Measurements from ENCODE around the gene HACD2.

HACD2 gene

GRCh38 chr3:123446610-123447109, 138.2 kb downstream of the HACD2 start:
- no peaks in the 10 kb centered on the region for H3K36me3 ChIP-seq (ENCODE audit: control insufficient read depth, insufficient read depth, low read length)
- no peak overlapping the region for H3K27ac ChIP-seq (ENCODE audit: low read depth, low read length)
- H3K4me3 ChIP-seq (ENCODE audit: low read depth, low read length) = no peak overlapping the region
- H3K4me1 ChIP-seq (ENCODE audit: control insufficient read depth, insufficient read depth, low read length) = 0 out of 2 replicates have a peak, but pooled peaks cover 3% of the 10 kb centered on the region
- peaks cover 54% of the 10 kb centered on the region for H3K27me3 ChIP-seq (ENCODE audit: control insufficient read depth, insufficient read depth, low read length)
- no peaks in the 10 kb centered on the region for H3K9me3 ChIP-seq (ENCODE audit: control insufficient read depth, insufficient read depth, low read length)
- no peak overlapping the region for H3K9ac ChIP-seq (ENCODE audit: low read depth, low read length)

- Histone ChIP-seq H3K27me3 (ENCODE audit: control insufficient read depth, insufficient read depth, low read length) (peaks cover 50% of the 10 kb centered on the region), H3K27ac (ENCODE audit: low read depth, low read length) (no peak overlapping the region), H3K36me3 (ENCODE audit: control insufficient read depth, insufficient read depth, low read length) (no peaks in the 10 kb centered on the region), H3K9ac (ENCODE audit: low read depth, low read length) (no peak overlapping the region), H3K9me3 (ENCODE audit: control insufficient read depth, insufficient read depth, low read length) (no peaks in the 10 kb centered on the region), H3K4me1 (ENCODE audit: control insufficient read depth, insufficient read depth, low read length) (0 out of 2 replicates have a peak, but pooled peaks cover 3% of the 10 kb centered on the region), H3K4me3 (ENCODE audit: low read depth, low read length) (no peak overlapping the region)
These were observed 138.6 kb downstream of the HACD2 start for GRCh38 chr3:123446210-123446609.

GRCh38 chr3:123445702-123446101, 139.2 kb downstream of the HACD2 start:
- Histone ChIP-seq H3K9me3 (ENCODE audit: control insufficient read depth, insufficient read depth, low read length) (no peaks in the 10 kb centered on the region), H3K4me1 (ENCODE audit: control insufficient read depth, insufficient read depth, low read length) (0 out of 2 replicates have a peak, but pooled peaks cover 3% of the 10 kb centered on the region), H3K36me3 (ENCODE audit: control insufficient read depth, insufficient read depth, low read length) (no peaks in the 10 kb centered on the region), H3K27ac (ENCODE audit: low read depth, low read length) (no peak overlapping the region), H3K9ac (ENCODE audit: low read depth, low read length) (no peak overlapping the region), H3K4me3 (ENCODE audit: low read depth, low read length) (no peak overlapping the region), H3K27me3 (ENCODE audit: control insufficient read depth, insufficient read depth, low read length) (peaks cover 45% of the 10 kb centered on the region)

- no peaks in the 10 kb centered on the region for H3K9me3 ChIP-seq (ENCODE audit: control insufficient read depth, insufficient read depth, low read length)
- H3K9ac ChIP-seq (ENCODE audit: low read depth, low read length) = no peak overlapping the region
- peaks cover 38% of the 10 kb centered on the region for H3K27me3 ChIP-seq (ENCODE audit: control insufficient read depth, insufficient read depth, low read length)
- no peaks in the 10 kb centered on the region for H3K4me1 ChIP-seq (ENCODE audit: control insufficient read depth, insufficient read depth, low read length)
- H3K36me3 ChIP-seq (ENCODE audit: control insufficient read depth, insufficient read depth, low read length) = no peaks in the 10 kb centered on the region
- H3K4me3 ChIP-seq (ENCODE audit: low read depth, low read length) = no peak overlapping the region
- H3K27ac ChIP-seq (ENCODE audit: low read depth, low read length) = no peak overlapping the region
These were observed 140.1 kb downstream of the HACD2 start for GRCh38 chr3:123444744-123445143.

- H3K27me3 ChIP-seq (ENCODE audit: control insufficient read depth, insufficient read depth, low read length) = peaks cover 35% of the 10 kb centered on the region
- H3K9ac ChIP-seq (ENCODE audit: low read depth, low read length) = no peak overlapping the region
- no peaks in the 10 kb centered on the region for H3K9me3 ChIP-seq (ENCODE audit: control insufficient read depth, insufficient read depth, low read length)
- no peak overlapping the region for H3K27ac ChIP-seq (ENCODE audit: low read depth, low read length)
- no peak overlapping the region for H3K4me3 ChIP-seq (ENCODE audit: low read depth, low read length)
- no peaks in the 10 kb centered on the region for H3K4me1 ChIP-seq (ENCODE audit: control insufficient read depth, insufficient read depth, low read length)
- H3K36me3 ChIP-seq (ENCODE audit: control insufficient read depth, insufficient read depth, low read length) = no peaks in the 10 kb centered on the region
These were observed 140.8 kb downstream of the HACD2 start for GRCh38 chr3:123444023-123444422.

- Histone ChIP-seq H3K4me1 (ENCODE audit: control insufficient read depth, insufficient read depth, low read length) (no peaks in the 10 kb centered on the region), H3K27ac (ENCODE audit: low read depth, low read length) (no peak overlapping the region), H3K4me3 (ENCODE audit: low read depth, low read length) (no peak overlapping the region), H3K36me3 (ENCODE audit: control insufficient read depth, insufficient read depth, low read length) (no peaks in the 10 kb centered on the region), H3K9ac (ENCODE audit: low read depth, low read length) (no peak overlapping the region), H3K9me3 (ENCODE audit: control insufficient read depth, insufficient read depth, low read length) (no peaks in the 10 kb centered on the region), H3K27me3 (ENCODE audit: control insufficient read depth, insufficient read depth, low read length) (peaks cover 25% of the 10 kb centered on the region)
These were observed 141.9 kb downstream of the HACD2 start for GRCh38 chr3:123442908-123443307.

GRCh38 chr3:123442125-123442524, 142.7 kb downstream of the HACD2 start:
- H3K9ac ChIP-seq (ENCODE audit: low read depth, low read length) = no peak overlapping the region
- no peaks in the 10 kb centered on the region for H3K36me3 ChIP-seq (ENCODE audit: control insufficient read depth, insufficient read depth, low read length)
- no peak overlapping the region for H3K27ac ChIP-seq (ENCODE audit: low read depth, low read length)
- H3K27me3 ChIP-seq (ENCODE audit: control insufficient read depth, insufficient read depth, low read length) = peaks cover 18% of the 10 kb centered on the region
- H3K4me3 ChIP-seq (ENCODE audit: low read depth, low read length) = no peak overlapping the region
- H3K4me1 ChIP-seq (ENCODE audit: control insufficient read depth, insufficient read depth, low read length) = no peaks in the 10 kb centered on the region
- no peaks in the 10 kb centered on the region for H3K9me3 ChIP-seq (ENCODE audit: control insufficient read depth, insufficient read depth, low read length)

Measured in HUES48 (cell line).